Retinal pigment epithelial cell (primary cell): ENCODE measurements around the gene GABRG1.

Experiments used
- DNase-seq: peaks from one replicate; pipeline ENCODE4 v3.0.0-alpha.2; 2010; ENCODE audit warnings: low read depth
- H3K4me3 ChIP-seq: 2 replicates; pipeline ENCODE4 v1.5.1; 2011; ENCODE audit warnings: mild to moderate bottlenecking, low read length, control low read depth, moderate library complexity
- CTCF ChIP-seq: conservative IDR thresholded peaks from 2 replicates; pipeline ENCODE4 v1.5.1; 2011; ENCODE audit warnings: low read depth, low read length, control low read depth, inconsistent platforms

The GABRG1 gene

GRCh38 chr4:46073778-46074177 lies 50.1 kb downstream of the GABRG1 start:
- H3K4me3 ChIP-seq: no peak overlapping the region
- no peak for TF ChIP-seq CTCF
- no peak for DNase-seq

GRCh38 chr4:46051392-46051791 lies 72.5 kb downstream of the GABRG1 start:
- no peak for DNase-seq
- no peak for TF ChIP-seq CTCF
- H3K4me3 ChIP-seq: no peak overlapping the region

GRCh38 chr4:46032056-46032455 lies 91.8 kb downstream of the GABRG1 start:
- no peak overlapping the region for H3K4me3 ChIP-seq
- no peak for TF ChIP-seq CTCF
- DNase-seq: no peak

- no peak overlapping the region for H3K4me3 ChIP-seq
- no peak for TF ChIP-seq CTCF
- no peak for DNase-seq
Measured at GRCh38 chr4:46016306-46016705, 107.5 kb downstream of the GABRG1 start.

GRCh38 chr4:45992728-45993127 lies 131.1 kb downstream of the GABRG1 start:
- no peak overlapping the region for H3K4me3 ChIP-seq
- DNase-seq: no peak
- no peak for TF ChIP-seq CTCF

GRCh38 chr4:45989775-45990174 lies 134.1 kb downstream of the GABRG1 start:
- DNase-seq: no peak
- TF ChIP-seq CTCF: no peak
- no peak overlapping the region for H3K4me3 ChIP-seq

GRCh38 chr4:45987858-45988257 lies 136.0 kb downstream of the GABRG1 start:
- TF ChIP-seq CTCF: no peak
- no peak for DNase-seq
- H3K4me3 ChIP-seq: no peak overlapping the region
